ENCODE measurements around the gene EFNA5.

EFNA5 gene

DNA sequence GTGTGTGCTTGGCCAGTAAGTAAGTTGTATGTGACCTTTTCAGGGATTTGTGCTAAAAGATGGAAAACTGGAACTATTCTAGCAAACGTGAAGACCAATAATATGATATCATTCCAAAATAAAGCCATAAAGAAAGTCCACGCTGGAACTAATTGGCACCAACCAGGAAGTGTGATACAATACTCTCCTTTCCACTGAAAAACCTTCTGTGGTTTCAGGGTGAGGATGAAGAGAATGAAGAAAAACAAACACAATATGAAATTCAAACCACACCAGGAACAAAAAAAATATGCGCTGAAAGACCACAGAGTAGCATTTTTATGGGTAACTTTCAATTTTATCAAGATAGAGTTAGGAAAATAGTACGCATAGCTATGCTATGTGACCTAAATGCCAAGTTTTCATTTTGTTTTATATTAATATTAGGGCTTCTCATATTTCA, 105.8 kb downstream of the EFNA5 start:
- H3K79me2 ChIP-seq (ENCODE audit: insufficient read depth, low read length): no peaks in the 10 kb centered on the region
- H3K4me3 ChIP-seq (ENCODE audit: low read depth in 1 of 2, low read length in 2 of 2): no peak overlapping the region
- no peaks in the 10 kb centered on the region for H4K20me1 ChIP-seq (ENCODE audit: insufficient read depth, low read length)
- no peaks in the 10 kb centered on the region for H3K27me3 ChIP-seq (ENCODE audit: insufficient read depth, low read length, poor library complexity)
- DNase-seq (no peak), ATAC-seq (ENCODE audit: insufficient read depth, low read depth) (peak; percentile 49; the same call in 1 of the 3 replicates)
- no peaks in the 10 kb centered on the region for H3K9me3 ChIP-seq (ENCODE audit: insufficient read depth, low read length, severe bottlenecking)
- H3K36me3 ChIP-seq (ENCODE audit: insufficient read depth, low read length): no peaks in the 10 kb centered on the region
- TF ChIP-seq EZH2 (IDR thresholded peaks at IDR 0.05; ENCODE audit: borderline replicate concordance, low read depth, low read length, severe bottlenecking) (no peak), CTCF (IDR thresholded peaks at IDR 0.05; ENCODE audit: borderline replicate concordance, extremely low read depth, low read length, poor library complexity, severe bottlenecking) (no peak)
- peaks cover 17% of the 10 kb centered on the region for H3K4me1 ChIP-seq (ENCODE audit: insufficient read depth, low read length)
- H3K27ac ChIP-seq (ENCODE audit: low read length): no peak overlapping the region
- H3K9ac ChIP-seq (ENCODE audit: low read depth, low read length): no peak overlapping the region
- no peak overlapping the region for H2AFZ ChIP-seq (ENCODE audit: low read depth, low read length)
- H3K4me2 ChIP-seq (ENCODE audit: insufficient read depth, low read length): no peak overlapping the region

GRCh38 chr5:107563959-107564544, 106.7 kb downstream of the EFNA5 start:
- Histone ChIP-seq H3K27ac (ENCODE audit: low read length) (no peak overlapping the region), H3K79me2 (ENCODE audit: insufficient read depth, low read length) (no peaks in the 10 kb centered on the region), H3K9ac (ENCODE audit: low read depth, low read length) (no peak overlapping the region), H3K36me3 (ENCODE audit: insufficient read depth, low read length) (no peaks in the 10 kb centered on the region), H3K4me2 (ENCODE audit: insufficient read depth, low read length) (no peak overlapping the region), H3K4me1 (ENCODE audit: insufficient read depth, low read length) (peaks cover 12% of the 10 kb centered on the region), H2AFZ (ENCODE audit: low read depth, low read length) (no peak overlapping the region), H3K27me3 (ENCODE audit: insufficient read depth, low read length, poor library complexity) (no peaks in the 10 kb centered on the region), H3K4me3 (ENCODE audit: low read depth in 1 of 2, low read length in 2 of 2) (no peak overlapping the region), H4K20me1 (ENCODE audit: insufficient read depth, low read length) (no peaks in the 10 kb centered on the region), H3K9me3 (ENCODE audit: insufficient read depth, low read length, severe bottlenecking) (no peaks in the 10 kb centered on the region)
- ATAC-seq (ENCODE audit: insufficient read depth, low read depth) (no peak), DNase-seq (no peak)
- TF ChIP-seq CTCF (IDR thresholded peaks at IDR 0.05; ENCODE audit: borderline replicate concordance, extremely low read depth, low read length, poor library complexity, severe bottlenecking) (no peak), EZH2 (IDR thresholded peaks at IDR 0.05; ENCODE audit: borderline replicate concordance, low read depth, low read length, severe bottlenecking) (no peak)

- DNase-seq: no peak
- H3K9me3 ChIP-seq (ENCODE audit: insufficient read depth, low read length, severe bottlenecking): no peaks in the 10 kb centered on the region
- H3K4me1 ChIP-seq (ENCODE audit: insufficient read depth, low read length): peaks cover 7% of the 10 kb centered on the region
- H3K79me2 ChIP-seq (ENCODE audit: insufficient read depth, low read length): no peaks in the 10 kb centered on the region
- no peak for ATAC-seq (ENCODE audit: insufficient read depth, low read depth)
- no peak overlapping the region for H3K27ac ChIP-seq (ENCODE audit: low read length)
- H3K9ac ChIP-seq (ENCODE audit: low read depth, low read length): no peak overlapping the region
- no peak for TF ChIP-seq EZH2 (IDR thresholded peaks at IDR 0.05; ENCODE audit: borderline replicate concordance, low read depth, low read length, severe bottlenecking)
- no peak for TF ChIP-seq CTCF (IDR thresholded peaks at IDR 0.05; ENCODE audit: borderline replicate concordance, extremely low read depth, low read length, poor library complexity, severe bottlenecking)
- no peaks in the 10 kb centered on the region for H4K20me1 ChIP-seq (ENCODE audit: insufficient read depth, low read length)
- H3K27me3 ChIP-seq (ENCODE audit: insufficient read depth, low read length, poor library complexity): no peaks in the 10 kb centered on the region
- H3K4me3 ChIP-seq (ENCODE audit: low read depth in 1 of 2, low read length in 2 of 2): no peak overlapping the region
- H3K36me3 ChIP-seq (ENCODE audit: insufficient read depth, low read length): no peaks in the 10 kb centered on the region
- H3K4me2 ChIP-seq (ENCODE audit: insufficient read depth, low read length): no peak overlapping the region
- no peak overlapping the region for H2AFZ ChIP-seq (ENCODE audit: low read depth, low read length)
These were observed 110.4 kb downstream of the EFNA5 start for GRCh38 chr5:107560377-107560776.

All from DND-41 (cell line).